ENCODE data around the gene TEX13D.
"Not testable (repeated sequence)": the region's sequence is repeated elsewhere in the genome, so short reads cannot be mapped to it uniquely, and the experiment has no call there.

TEX13D gene

GRCh38 chrX:124328765-124329164 lies 3.7 kb upstream of the TEX13D start:
- in situ Hi-C loops (cut with MboI; ENCODE audit: low sequenced_read_pairs, unreplicated experiment), result no loop called here
- TF ChIP-seq CTCF (IDR thresholded peaks at IDR 0.05; ENCODE audit: borderline replicate concordance, control extremely low read depth, extremely low read depth, insufficient read depth, missing control alignments), result no peak
- DNase-seq (ENCODE audit: low spot score), result no peak

DNA sequence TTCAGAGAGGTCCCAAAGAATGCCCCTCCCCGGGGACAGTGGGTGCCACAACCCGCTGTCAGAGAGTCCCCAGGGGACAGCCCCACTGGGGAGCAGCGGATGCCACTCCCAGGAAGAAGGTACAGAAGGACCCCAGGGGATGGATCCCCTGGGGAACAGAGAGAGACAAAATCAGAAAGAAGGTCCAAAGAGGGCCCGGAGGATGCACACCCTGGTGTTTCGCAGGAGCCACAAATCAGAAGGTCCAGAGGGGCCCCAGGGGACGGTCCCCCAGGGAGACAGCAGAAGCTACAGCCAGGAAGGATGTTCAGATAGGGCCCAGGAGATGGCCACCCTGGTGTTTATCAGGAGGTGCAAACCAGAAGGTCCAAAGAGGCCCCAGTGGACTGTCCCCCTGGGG lies 1.4 kb downstream of the TEX13D start:
- no peak for TF ChIP-seq CTCF (IDR thresholded peaks at IDR 0.05; ENCODE audit: borderline replicate concordance, control extremely low read depth, extremely low read depth, insufficient read depth, missing control alignments)
- no peak for DNase-seq (ENCODE audit: low spot score)
- in situ Hi-C loops (cut with MboI; ENCODE audit: low sequenced_read_pairs, unreplicated experiment), result no loop called here

- in situ Hi-C loops (cut with MboI; ENCODE audit: low sequenced_read_pairs, unreplicated experiment); DNase-seq (ENCODE audit: low spot score): not testable (repeated sequence)
Observed at GRCh38 chrX:124334555-124334954, 2.1 kb downstream of the TEX13D start.

- in situ Hi-C loops (cut with MboI; ENCODE audit: low sequenced_read_pairs, unreplicated experiment), result no loop called here
- no peak for DNase-seq (ENCODE audit: low spot score)
- no peak for TF ChIP-seq CTCF (IDR thresholded peaks at IDR 0.05; ENCODE audit: borderline replicate concordance, control extremely low read depth, extremely low read depth, insufficient read depth, missing control alignments)
Observed at GRCh38 chrX:124335598-124335997, 3.1 kb downstream of the TEX13D start.

GRCh38 chrX:124337916-124338315 lies 5.5 kb downstream of the TEX13D start:
- DNase-seq (ENCODE audit: low spot score), result no peak
- in situ Hi-C loops (cut with MboI; ENCODE audit: low sequenced_read_pairs, unreplicated experiment), result no loop called here
- no peak for TF ChIP-seq CTCF (IDR thresholded peaks at IDR 0.05; ENCODE audit: borderline replicate concordance, control extremely low read depth, extremely low read depth, insufficient read depth, missing control alignments)

DNA sequence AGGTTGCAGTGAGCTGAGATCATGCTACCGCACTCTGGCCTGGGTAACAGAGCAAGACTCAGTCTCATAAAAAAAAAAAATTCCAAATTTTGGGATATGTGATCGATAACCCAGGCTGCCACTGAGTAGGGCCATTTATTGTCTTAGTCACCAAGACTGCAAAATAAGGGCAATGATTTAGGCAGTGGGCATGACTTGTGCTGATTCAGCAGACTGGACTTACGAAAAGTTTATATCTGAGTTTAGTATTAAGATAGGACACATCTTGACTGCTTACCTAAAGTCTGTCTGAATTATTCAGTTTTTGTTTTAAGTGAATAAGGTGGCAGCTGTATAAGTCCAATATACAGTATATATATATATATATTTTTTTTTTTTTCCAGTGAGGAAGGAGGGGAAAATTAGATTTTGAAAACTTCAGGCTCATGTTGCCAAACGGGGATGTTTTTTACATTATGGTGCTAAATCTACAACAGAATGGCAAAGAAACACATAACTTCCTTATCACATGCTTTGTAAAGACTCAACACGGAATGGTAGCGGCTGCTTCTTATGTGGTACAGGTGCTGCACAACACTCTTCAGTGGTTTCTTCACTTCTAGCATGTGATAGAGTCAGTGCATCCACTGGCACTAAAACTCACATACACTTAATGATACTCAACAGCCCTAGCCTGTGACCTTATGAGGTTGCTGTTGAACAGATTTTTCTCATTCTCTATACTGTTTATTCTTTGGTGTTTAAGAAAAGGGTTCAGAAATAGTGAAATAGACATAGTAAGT lies 6.5 kb downstream of the TEX13D start:
- TF ChIP-seq CTCF (IDR thresholded peaks at IDR 0.05; ENCODE audit: borderline replicate concordance, control extremely low read depth, extremely low read depth, insufficient read depth, missing control alignments), result no peak
- in situ Hi-C loops (cut with MboI; ENCODE audit: low sequenced_read_pairs, unreplicated experiment), result no loop called here
- DNase-seq (ENCODE audit: low spot score), result no peak

DNA sequence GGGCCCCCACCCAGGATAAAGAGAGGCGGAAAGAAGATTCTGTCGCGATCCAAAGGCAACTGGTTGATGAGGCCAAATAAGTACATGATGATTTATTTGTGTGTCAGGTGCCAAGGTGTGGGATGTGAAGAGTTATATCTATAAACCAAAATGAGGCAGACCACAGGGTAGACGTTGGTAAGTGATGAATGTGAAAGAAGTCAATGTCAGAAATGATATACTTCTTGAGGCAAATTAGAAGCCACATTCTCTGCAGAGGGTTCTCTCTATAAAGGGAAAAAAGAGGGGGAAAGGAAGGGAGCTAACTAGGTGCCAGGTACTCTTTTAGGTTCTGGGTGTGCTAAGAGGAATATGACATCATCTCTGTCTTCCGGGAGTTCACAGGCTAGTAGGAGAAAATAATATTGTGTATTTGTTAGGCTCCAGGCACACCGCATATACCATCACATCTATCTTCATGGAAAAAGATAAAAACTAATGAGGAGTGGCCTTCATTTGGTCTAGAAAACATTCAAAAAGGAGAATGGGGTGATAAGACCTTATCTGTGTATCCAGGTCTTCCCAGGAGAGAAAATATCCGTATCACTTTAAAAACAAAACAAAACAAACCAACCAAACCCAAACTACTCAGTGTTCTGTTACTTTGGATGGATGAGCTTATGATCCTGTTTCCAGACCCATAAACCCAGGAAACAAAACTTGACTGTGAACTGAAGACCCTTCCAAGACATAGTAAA lies 9.1 kb downstream of the TEX13D start:
- in situ Hi-C loops (cut with MboI; ENCODE audit: low sequenced_read_pairs, unreplicated experiment), result no loop called here
- DNase-seq (ENCODE audit: low spot score), result no peak
- no peak for TF ChIP-seq CTCF (IDR thresholded peaks at IDR 0.05; ENCODE audit: borderline replicate concordance, control extremely low read depth, extremely low read depth, insufficient read depth, missing control alignments)

All from GM13976 (cell line).